BJ (cell line): Measurements from ENCODE around the gene TANC1. TPM values are rescaled to one million over a fixed set of nuclear protein-coding genes. Genes with fewer than 3 reads are reported as not detected.

Experiments used
- CTCF ChIA-PET: fragments of 350-600 bp; formaldehyde crosslinking; extraction: SDS; loops from one replicate; lab custom pipeline; 2021; ENCODE audit warnings: antibody characterized with exemption, inconsistent platforms; lab: Yijun Ruan, JAX
- POLR2A ChIA-PET: fragments of 300-600 bp; sonication (Branson Sonifier 250); formaldehyde crosslinking; extraction: SDS; loops from one replicate; lab custom pipeline; 2021; ENCODE audit warnings: antibody characterized with exemption; lab: Charles Lee
- DNase-seq: peaks from one replicate; pipeline ENCODE4 v3.0.0-alpha.2; 2011; ENCODE audit warnings: low read depth
- H3K27me3 ChIP-seq: 2 replicates; pipeline ENCODE4 v1.6.0; 2011; ENCODE audit warnings: low read length; ENCODE audit not compliant: control insufficient read depth, insufficient read depth
- H3K36me3 ChIP-seq: 2 replicates; pipeline ENCODE4 v1.5.1; 2011; ENCODE audit warnings: low read length; ENCODE audit not compliant: control insufficient read depth, insufficient read depth
- H3K4me3 ChIP-seq: 2 replicates; pipeline ENCODE4 v1.5.1; 2011; ENCODE audit warnings: low read depth, mild to moderate bottlenecking, control low read depth, low read length
- polyA plus RNA-seq: library from polyadenylated mRNA; depleted of rRNA; stranded (reverse); fragments of >200 nt; gene quantifications from 2 replicates; pipeline ENCODE4 v1.2.3, GENCODE V29; 2011
- TF ChIP-seq, protein P1 (sequence below): IDR thresholded peaks from 2 replicates; pipeline ENCODE4 v1.5.1; 2011; ENCODE audit warnings: low read depth, mild to moderate bottlenecking, control low read depth, inconsistent platforms, low read length, moderate library complexity; ENCODE audit not compliant: insufficient read depth

The TANC1 gene
- polyA plus RNA-seq, 1 experiment, result 22.0 TPM

DNA sequence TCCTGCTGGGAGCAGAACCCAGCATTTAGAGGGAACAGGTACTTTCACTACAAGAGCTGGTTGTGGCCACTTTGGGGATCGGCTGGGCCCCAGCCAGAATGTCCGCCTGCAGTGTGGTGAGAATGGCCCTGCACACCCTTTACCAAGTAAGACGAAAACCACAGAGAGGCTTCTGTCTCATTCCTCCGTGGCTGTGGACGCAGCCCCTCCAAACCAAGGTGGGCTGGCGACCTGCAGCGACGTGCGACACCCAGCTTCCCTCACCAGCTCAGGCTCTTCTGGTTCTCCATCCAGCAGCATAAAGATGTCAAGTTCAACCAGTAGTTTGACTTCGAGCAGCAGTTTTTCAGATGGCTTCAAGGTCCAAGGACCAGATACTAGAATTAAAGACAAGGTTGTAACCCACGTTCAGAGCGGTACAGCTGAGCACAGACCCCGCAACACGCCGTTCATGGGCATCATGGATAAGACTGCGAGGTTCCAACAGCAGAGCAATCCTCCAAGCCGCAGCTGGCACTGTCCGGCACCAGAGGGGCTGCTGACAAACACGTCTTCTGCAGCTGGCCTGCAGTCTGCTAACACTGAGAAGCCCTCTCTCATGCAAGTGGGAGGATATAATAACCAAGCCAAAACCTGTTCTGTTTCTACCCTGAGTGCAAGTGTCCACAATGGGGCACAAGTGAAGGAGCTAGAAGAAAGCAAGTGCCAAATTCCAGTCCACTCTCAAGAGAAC, 261.9 kb downstream of the TANC1 start:
- DNase-seq, result no peak
- Histone ChIP-seq H3K4me3 (no peak overlapping the region), H3K27me3 (no peaks in the 10 kb centered on the region), H3K36me3 (peaks cover 14% of the 10 kb centered on the region)
- CTCF ChIA-PET, result no interaction called here
- TF ChIP-seq, protein P1, sequence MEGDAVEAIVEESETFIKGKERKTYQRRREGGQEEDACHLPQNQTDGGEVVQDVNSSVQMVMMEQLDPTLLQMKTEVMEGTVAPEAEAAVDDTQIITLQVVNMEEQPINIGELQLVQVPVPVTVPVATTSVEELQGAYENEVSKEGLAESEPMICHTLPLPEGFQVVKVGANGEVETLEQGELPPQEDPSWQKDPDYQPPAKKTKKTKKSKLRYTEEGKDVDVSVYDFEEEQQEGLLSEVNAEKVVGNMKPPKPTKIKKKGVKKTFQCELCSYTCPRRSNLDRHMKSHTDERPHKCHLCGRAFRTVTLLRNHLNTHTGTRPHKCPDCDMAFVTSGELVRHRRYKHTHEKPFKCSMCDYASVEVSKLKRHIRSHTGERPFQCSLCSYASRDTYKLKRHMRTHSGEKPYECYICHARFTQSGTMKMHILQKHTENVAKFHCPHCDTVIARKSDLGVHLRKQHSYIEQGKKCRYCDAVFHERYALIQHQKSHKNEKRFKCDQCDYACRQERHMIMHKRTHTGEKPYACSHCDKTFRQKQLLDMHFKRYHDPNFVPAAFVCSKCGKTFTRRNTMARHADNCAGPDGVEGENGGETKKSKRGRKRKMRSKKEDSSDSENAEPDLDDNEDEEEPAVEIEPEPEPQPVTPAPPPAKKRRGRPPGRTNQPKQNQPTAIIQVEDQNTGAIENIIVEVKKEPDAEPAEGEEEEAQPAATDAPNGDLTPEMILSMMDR, result no peak
- POLR2A ChIA-PET, result no interaction called here

GRCh38 chr2:159232456-159233170, 264.2 kb downstream of the TANC1 start:
- no peak overlapping the region for H3K4me3 ChIP-seq
- DNase-seq, result no peak
- POLR2A ChIA-PET, result no interaction called here
- CTCF ChIA-PET, result no interaction called here
- no peaks in the 10 kb centered on the region for H3K27me3 ChIP-seq
- peaks cover 14% of the 10 kb centered on the region for H3K36me3 ChIP-seq
- TF ChIP-seq, protein P1, result no peak

GRCh38 chr2:159234868-159235267, 266.4 kb downstream of the TANC1 start:
- no peak for DNase-seq
- Histone ChIP-seq H3K27me3 (no peaks in the 10 kb centered on the region), H3K36me3 (peaks cover 12% of the 10 kb centered on the region), H3K4me3 (no peak overlapping the region)
- POLR2A ChIA-PET, result no interaction called here
- CTCF ChIA-PET, result no interaction called here
- TF ChIP-seq, protein P1, result no peak

- ChIA-PET CTCF (interaction anchor here (0.9 kb wide), 1 partner anchor 12 kb away, joined by 3 read pairs; no protein-coding TSS in a partner anchor), POLR2A (interaction anchor here (0.7 kb wide), 1 partner anchor 12 kb away, joined by 4 read pairs; no protein-coding TSS in a partner anchor)
- peaks cover 6% of the 10 kb centered on the region for H3K36me3 ChIP-seq
- TF ChIP-seq, protein P1, result no peak
- DNase-seq, result no peak
- no peaks in the 10 kb centered on the region for H3K27me3 ChIP-seq
- no peak overlapping the region for H3K4me3 ChIP-seq
These were observed 275.1 kb downstream of the TANC1 start for GRCh38 chr2:159243529-159243928.

DNA sequence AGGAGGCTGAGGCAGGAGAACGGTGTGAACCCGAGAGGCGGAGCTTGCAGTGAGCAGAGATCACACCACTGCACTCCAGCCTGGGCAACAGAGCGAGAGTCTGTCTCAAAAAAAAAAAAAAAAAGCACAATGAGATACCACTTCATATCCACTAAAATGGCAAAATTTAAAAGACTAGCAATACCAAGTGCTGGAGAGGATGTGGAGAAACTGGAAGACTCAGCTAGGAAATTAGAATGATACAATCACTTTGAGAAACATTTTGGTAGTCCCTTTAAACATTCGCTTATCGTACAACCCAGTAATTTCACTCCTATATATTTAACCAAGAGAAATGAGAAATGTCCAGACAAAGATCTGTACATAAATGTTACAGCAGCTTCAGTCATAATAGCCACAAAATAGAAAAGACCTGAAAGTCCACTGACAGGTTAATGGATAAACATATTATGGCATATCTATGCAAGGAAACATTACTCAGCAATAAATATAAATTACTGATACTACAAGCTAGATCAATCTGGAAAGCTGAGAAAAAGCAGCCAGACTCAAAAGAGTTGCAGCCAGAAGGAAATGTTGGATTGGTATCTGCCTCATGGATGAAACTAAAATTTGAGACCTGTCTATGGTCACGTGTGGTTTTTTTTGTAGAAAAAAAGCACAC, 278.0 kb downstream of the TANC1 start:
- DNase-seq, result no peak
- POLR2A ChIA-PET, result no interaction called here
- H3K36me3 ChIP-seq, result no peaks in the 10 kb centered on the region
- CTCF ChIA-PET, result interaction anchor here (0.6 to 1.2 kb wide), 3 partner anchors 11 to 125 kb away, joined by 3 to 4 read pairs (median 3); no protein-coding TSS in a partner anchor
- TF ChIP-seq, protein P1, result no peak
- H3K4me3 ChIP-seq, result no peak overlapping the region
- H3K27me3 ChIP-seq, result no peaks in the 10 kb centered on the region
